HUES48 (cell line): ENCODE results near the gene EFR3B.
"Not testable (repeated sequence)": the region's sequence is repeated elsewhere in the genome, so short reads cannot be mapped to it uniquely, and the experiment has no call there.

Source experiments
- H3K27ac ChIP-seq: one replicate; pipeline ENCODE4 v1.7.0; 2013; ENCODE audit warnings: low read depth, low read length, inconsistent platforms
- H3K27me3 ChIP-seq: 2 replicates; pipeline ENCODE4 v1.6.1; 2013; ENCODE audit warnings: mild to moderate bottlenecking, low read length; ENCODE audit not compliant: control insufficient read depth, insufficient read depth
- H3K36me3 ChIP-seq: 2 replicates; pipeline ENCODE4 v1.6.1; 2013; ENCODE audit warnings: low read length; ENCODE audit not compliant: control insufficient read depth, insufficient read depth
- H3K4me1 ChIP-seq: 2 replicates; pipeline ENCODE4 v1.6.1; 2013; ENCODE audit warnings: mild to moderate bottlenecking, low read length; ENCODE audit not compliant: control insufficient read depth, insufficient read depth
- H3K4me3 ChIP-seq: 2 replicates; pipeline ENCODE4 v1.5.1; 2013; ENCODE audit warnings: mild to moderate bottlenecking, low read depth, low read length
- H3K9ac ChIP-seq: 2 replicates; pipeline ENCODE4 v1.6.1; 2013; ENCODE audit warnings: mild to moderate bottlenecking, low read depth, low read length, moderate library complexity
- H3K9me3 ChIP-seq: 2 replicates; pipeline ENCODE4 v1.6.1; 2013; ENCODE audit warnings: low read length; ENCODE audit not compliant: control insufficient read depth, insufficient read depth

EFR3B gene

DNA sequence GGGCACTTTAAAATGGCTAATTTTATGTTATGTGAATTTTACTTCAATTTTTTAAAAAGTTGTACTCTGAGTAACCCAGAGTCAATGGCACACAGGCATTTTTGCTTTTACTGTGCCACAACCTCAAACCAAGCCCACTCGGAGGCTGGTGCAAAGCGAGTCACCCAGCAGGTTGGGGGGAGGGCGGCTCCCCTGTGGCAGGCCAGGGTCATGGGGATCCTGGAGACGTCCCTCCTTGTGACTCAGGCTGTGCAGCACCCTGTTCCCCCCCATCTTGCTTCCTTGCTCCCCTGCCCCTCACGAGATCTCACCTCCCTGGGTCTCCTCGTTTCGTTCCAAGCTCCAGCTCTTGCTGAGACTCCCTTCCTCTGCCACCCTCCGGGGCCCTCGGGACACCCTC lies 67.9 kb downstream of the EFR3B start:
- no peak overlapping the region for H3K4me3 ChIP-seq
- H3K4me1 ChIP-seq: 0 out of 2 replicates have a peak, but pooled peaks cover 7% of the 10 kb centered on the region
- no peaks in the 10 kb centered on the region for H3K27me3 ChIP-seq
- no peaks in the 10 kb centered on the region for H3K9me3 ChIP-seq
- H3K9ac ChIP-seq: no peak overlapping the region
- H3K27ac ChIP-seq: no peak overlapping the region
- H3K36me3 ChIP-seq: no peaks in the 10 kb centered on the region

DNA sequence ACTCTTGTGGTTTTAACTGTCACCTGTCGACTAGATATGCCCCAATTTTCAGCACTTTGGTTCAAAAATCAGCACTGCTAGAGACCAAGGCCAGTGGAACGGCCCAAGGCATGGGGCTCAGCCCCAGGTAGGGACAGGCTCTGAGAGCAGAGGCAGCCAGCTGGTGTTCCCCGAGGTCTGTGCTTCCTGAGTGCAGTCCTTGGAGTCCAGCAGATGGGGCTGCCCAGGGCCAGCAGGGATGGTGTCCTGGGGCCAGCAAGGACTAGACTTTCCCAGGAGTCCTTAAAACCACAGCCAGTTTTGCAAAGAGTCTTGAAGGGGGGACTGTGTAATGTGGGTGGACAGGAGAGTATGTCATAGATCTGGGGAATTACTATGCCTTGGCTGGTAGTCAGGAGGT lies 70.2 kb downstream of the EFR3B start:
- Histone ChIP-seq H3K27ac (no peak overlapping the region), H3K36me3 (no peaks in the 10 kb centered on the region), H3K9me3 (no peaks in the 10 kb centered on the region), H3K27me3 (no peaks in the 10 kb centered on the region), H3K9ac (no peak overlapping the region), H3K4me3 (no peak overlapping the region), H3K4me1 (0 out of 2 replicates have a peak, but pooled peaks cover 10% of the 10 kb centered on the region)

DNA sequence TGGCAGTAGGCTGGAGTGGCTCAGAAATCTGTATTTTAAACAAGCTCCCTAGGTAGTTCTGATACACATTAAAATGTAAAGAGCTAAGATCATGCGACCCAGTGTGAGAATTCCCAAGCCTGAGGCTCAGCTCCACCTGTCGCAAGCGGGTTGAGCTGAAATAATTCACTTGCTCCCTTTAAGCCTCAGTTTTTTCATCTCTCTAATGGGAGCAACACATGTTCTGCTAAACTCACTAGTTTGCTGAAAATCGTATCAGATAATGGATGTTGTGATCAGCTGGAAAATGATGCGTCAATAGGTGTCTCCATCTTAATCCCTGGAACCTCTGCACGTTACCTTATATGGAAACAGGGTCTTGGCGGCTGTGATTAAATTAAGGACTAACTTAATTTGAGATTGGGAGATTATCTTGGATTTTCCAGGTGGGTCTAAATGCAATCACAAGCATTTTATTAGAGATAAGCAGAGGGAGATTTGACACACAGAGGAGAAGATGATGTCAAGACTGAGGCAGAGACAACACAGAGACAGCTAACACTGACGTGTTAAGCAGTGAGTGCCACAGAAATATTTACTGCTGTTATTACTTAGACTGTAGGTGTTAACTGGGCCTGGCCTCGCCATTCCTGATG lies 73.5 kb downstream of the EFR3B start:
- H3K4me3 ChIP-seq: no peak overlapping the region
- H3K9ac ChIP-seq: no peak overlapping the region
- no peaks in the 10 kb centered on the region for H3K36me3 ChIP-seq
- H3K4me1 ChIP-seq: 0 out of 2 replicates have a peak, but pooled peaks cover 4% of the 10 kb centered on the region
- H3K27me3 ChIP-seq: no peaks in the 10 kb centered on the region
- no peaks in the 10 kb centered on the region for H3K9me3 ChIP-seq
- H3K27ac ChIP-seq: no peak overlapping the region

DNA sequence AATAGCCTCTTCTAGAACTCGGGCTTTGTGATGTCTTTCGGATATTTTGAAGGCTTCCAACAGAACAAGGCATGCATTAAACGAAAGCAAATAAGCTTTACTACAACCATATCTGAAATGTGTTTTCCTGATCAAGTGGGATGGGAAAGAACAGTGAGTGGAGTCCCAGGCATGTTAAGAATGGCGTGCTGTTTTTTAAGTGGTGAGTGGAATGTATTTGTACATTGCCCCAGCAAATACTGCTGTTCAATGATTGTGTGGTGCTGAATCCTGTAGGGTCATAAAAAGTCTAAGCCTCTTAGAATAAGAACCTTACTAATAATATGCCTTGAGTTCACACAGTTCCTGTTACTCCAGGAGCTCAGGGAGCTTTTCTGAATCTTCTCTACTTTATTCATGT lies 74.0 kb downstream of the EFR3B start:
- H3K27ac ChIP-seq: no peak overlapping the region
- H3K9ac ChIP-seq: no peak overlapping the region
- H3K9me3 ChIP-seq: no peaks in the 10 kb centered on the region
- H3K27me3 ChIP-seq: no peaks in the 10 kb centered on the region
- 0 out of 2 replicates have a peak, but pooled peaks cover 4% of the 10 kb centered on the region for H3K4me1 ChIP-seq
- H3K4me3 ChIP-seq: no peak overlapping the region
- H3K36me3 ChIP-seq: no peaks in the 10 kb centered on the region

DNA sequence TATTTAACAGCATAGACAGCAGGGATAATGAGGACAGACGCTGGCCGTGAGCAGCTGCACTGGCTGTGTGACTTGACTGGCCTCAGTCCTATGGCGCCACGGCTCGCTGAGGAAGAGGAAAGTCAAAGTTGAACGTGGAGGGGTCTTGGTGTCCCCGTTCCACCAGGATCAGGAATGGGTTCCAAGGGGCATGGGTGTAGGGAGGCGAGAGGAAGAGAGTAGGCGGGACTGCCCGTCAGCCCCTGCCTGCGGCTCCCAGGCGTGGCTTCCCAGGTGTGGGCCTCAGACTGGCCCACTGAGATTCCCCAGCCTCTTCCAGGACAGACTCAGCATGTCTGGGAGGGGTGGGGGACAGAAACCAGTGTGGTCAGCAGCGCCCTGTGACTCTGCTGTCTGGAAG lies 75.1 kb downstream of the EFR3B start:
- H3K9me3 ChIP-seq: no peaks in the 10 kb centered on the region
- H3K36me3 ChIP-seq: no peaks in the 10 kb centered on the region
- no peaks in the 10 kb centered on the region for H3K27me3 ChIP-seq
- no peak overlapping the region for H3K4me3 ChIP-seq
- H3K9ac ChIP-seq: no peak overlapping the region
- no peak overlapping the region for H3K27ac ChIP-seq
- H3K4me1 ChIP-seq: 0 out of 2 replicates have a peak, but pooled peaks cover 4% of the 10 kb centered on the region

DNA sequence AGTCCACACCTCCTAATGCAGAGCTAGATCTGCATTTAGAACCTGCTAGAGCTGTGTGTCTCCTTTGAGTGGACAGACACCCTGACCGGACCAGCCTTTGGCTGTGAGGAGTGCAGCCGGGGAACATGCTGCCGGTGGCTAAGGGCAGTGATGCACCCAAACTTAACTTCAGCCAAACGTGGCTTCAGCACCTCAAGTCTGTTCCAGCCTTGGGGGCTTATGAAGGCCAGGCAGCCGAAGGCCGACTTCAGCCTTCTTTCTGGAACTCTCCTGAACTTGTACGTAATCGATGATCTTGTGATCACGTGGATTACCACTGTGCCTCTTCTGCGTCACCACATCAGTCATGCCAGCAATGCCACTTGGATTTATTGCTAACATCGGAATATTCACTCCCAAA lies 77.4 kb downstream of the EFR3B start:
- H3K36me3 ChIP-seq: no peaks in the 10 kb centered on the region
- 0 out of 2 replicates have a peak, but pooled peaks cover 4% of the 10 kb centered on the region for H3K4me1 ChIP-seq
- no peaks in the 10 kb centered on the region for H3K9me3 ChIP-seq
- H3K27me3 ChIP-seq: no peaks in the 10 kb centered on the region
- no peak overlapping the region for H3K27ac ChIP-seq
- H3K4me3 ChIP-seq: no peak overlapping the region
- no peak overlapping the region for H3K9ac ChIP-seq

DNA sequence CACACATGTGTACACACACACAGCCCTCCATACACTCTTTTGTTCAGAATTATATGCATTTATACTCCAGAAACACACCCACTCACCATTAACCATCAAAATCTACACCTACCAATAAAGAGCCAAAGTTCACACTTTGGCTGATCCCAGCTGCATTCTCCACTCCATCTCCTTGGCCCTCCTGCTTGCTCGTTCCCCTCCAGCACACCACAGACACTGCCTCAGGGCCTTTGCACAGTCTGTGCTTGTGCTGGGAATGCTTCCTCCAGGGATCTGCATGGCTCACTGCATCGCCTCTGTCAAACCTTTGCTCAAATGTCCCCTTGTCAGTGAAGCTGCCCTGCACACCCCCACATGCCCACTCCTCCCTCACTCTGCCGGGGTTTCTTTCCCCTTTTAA lies 80.5 kb downstream of the EFR3B start:
- no peaks in the 10 kb centered on the region for H3K4me1 ChIP-seq
- no peaks in the 10 kb centered on the region for H3K27me3 ChIP-seq
- H3K4me3 ChIP-seq: no peak overlapping the region
- H3K27ac ChIP-seq: no peak overlapping the region
- H3K9ac ChIP-seq: no peak overlapping the region
- H3K9me3 ChIP-seq: no peaks in the 10 kb centered on the region
- no peaks in the 10 kb centered on the region for H3K36me3 ChIP-seq

DNA sequence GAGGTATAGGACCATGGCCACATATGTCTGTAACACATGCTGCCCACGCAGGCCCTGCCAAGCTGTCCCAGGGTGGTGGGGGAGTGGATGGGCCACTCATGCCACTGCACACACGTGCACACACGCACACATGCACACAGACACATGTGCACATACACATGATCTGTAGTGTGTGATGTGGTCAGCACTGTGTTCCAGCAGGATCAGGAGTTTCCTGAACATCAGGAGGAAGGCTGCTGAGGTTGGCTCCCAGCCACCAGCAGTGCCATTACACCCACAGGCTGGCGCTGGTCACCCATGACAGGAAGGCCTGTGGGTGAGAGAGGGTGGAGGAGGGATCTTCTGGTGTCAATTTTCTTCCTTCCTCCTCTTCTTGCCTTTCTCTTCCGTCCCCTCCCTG lies 81.8 kb downstream of the EFR3B start:
- Histone ChIP-seq H3K9ac (no peak overlapping the region), H3K4me3 (no peak overlapping the region), H3K36me3 (no peaks in the 10 kb centered on the region), H3K4me1 (no peaks in the 10 kb centered on the region), H3K9me3 (no peaks in the 10 kb centered on the region), H3K27ac (no peak overlapping the region), H3K27me3 (no peaks in the 10 kb centered on the region)

DNA sequence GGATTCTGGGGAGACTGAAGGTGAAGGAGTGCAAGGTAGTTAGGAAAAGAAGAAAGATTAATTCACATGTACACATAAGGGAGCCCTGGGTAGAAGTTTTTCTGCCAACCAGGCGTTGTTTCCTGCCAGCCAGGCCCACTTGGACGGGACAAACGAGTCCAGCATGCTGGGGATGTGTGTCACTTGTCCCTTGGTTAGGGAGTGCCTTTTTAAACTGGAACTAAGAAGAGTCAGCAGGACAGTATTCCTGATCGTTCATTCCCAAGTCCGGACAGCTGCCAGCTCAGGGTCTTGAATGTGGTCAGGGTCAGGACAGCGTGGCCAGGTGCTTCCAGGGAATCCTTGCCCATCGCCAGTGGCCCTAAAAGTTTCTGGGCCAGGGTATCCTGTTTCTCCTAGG lies 83.3 kb downstream of the EFR3B start:
- no peak overlapping the region for H3K27ac ChIP-seq
- no peak overlapping the region for H3K4me3 ChIP-seq
- no peaks in the 10 kb centered on the region for H3K36me3 ChIP-seq
- no peaks in the 10 kb centered on the region for H3K9me3 ChIP-seq
- peaks cover 3% of the 10 kb centered on the region; the same call in 1 of the 2 replicates for H3K4me1 ChIP-seq
- H3K9ac ChIP-seq: no peak overlapping the region
- 0 out of 2 replicates have a peak, but pooled peaks cover under 1% of the 10 kb centered on the region for H3K27me3 ChIP-seq

DNA sequence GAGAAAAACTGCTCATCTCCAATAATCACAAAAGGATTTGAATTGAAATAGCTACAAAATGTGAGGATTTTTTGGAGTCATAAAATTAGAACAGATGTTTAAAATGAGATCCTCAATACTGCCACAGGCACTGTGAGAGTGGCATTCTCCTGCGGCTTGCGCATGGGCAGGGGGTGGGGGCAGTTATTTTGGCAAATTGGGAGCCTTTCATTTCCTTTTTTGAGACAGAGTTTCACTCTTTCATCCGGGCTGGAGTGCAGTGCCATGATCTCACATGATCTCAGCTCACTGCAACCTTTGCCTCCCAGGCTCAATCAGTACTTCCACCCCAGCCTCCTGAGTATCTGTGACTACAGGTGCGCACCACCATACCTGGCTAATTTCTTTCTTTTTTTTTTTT lies 84.1 kb downstream of the EFR3B start:
- Histone ChIP-seq H3K4me1 (peaks cover 3% of the 10 kb centered on the region; the same call in 1 of the 2 replicates), H3K27ac (no peak overlapping the region), H3K36me3 (no peaks in the 10 kb centered on the region), H3K27me3 (peaks cover 8% of the 10 kb centered on the region), H3K9me3 (no peaks in the 10 kb centered on the region), H3K9ac (no peak overlapping the region), H3K4me3 (no peak overlapping the region)

DNA sequence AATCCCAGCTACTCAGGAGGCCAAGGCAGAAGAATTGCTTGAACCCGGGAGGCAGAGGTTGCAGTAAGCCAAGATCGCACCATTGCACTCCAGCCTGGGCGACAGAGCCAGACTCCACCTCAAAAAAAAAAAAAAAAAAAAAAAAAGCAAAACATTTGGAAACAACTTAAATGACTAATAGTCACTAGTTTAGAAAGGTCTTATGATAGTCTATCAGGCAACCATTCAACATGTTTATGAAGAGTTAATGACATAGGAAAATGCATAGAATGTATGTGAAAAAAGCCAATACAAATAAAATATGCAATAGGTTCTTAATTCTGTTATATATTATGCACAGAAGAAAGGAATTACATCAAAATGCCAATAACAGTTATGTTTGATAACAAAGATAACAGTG lies 85.2 kb downstream of the EFR3B start:
- peaks cover 16% of the 10 kb centered on the region for H3K27me3 ChIP-seq
- H3K9me3 ChIP-seq, H3K4me3 ChIP-seq, H3K36me3 ChIP-seq, H3K27ac ChIP-seq, H3K4me1 ChIP-seq, H3K9ac ChIP-seq: not testable (repeated sequence)
